Measurements from ENCODE around the gene TTC19.

GRCh38 chr17:15981208-15981607, 18.4 kb upstream of the TTC19 start:
- no peak for TF ChIP-seq CTCF (conservative IDR thresholded peaks at IDR 0.05; ENCODE audit: low read length)
- no peak for TF ChIP-seq EZH2phosphoT487 (IDR thresholded peaks at IDR 0.05; ENCODE audit: borderline replicate concordance)

Data from Loucy (cell line).